GM06990 (cell line): ENCODE data around the gene MTMR2.
A peak's percentile ranks its signal among the peaks of the same experiment; 100 is the strongest.

Experiments
- DNase-seq: peaks from one replicate; pipeline ENCODE4 v3.0.0-alpha.2; 2011; ENCODE audit not compliant: insufficient read length; ENCODE audit errors: extremely low read depth
- H3K27me3 ChIP-seq: replicated peaks from 2 replicates; pipeline ENCODE4 v1.6.0; 2011; ENCODE audit warnings: low read length; ENCODE audit not compliant: control insufficient read depth, insufficient read depth
- H3K36me3 ChIP-seq: 2 replicates; pipeline ENCODE4 v1.5.1; 2011; ENCODE audit warnings: low read length; ENCODE audit not compliant: control insufficient read depth, insufficient read depth
- H3K4me3 ChIP-seq: replicated peaks from 2 replicates; pipeline ENCODE4 v1.5.1; 2011; ENCODE audit warnings: low read depth, mild to moderate bottlenecking, control low read depth, low read length
- CTCF ChIP-seq: IDR thresholded peaks from 2 replicates; pipeline ENCODE4 v1.5.1; 2011; ENCODE audit warnings: low read length, control low read depth, mild to moderate bottlenecking, inconsistent platforms; ENCODE audit not compliant: insufficient read depth, poor library complexity, severe bottlenecking

Gene MTMR2

GRCh38 chr11:95923728-95924413 is at the start of gene MTMR2:
MTMR2 (minus strand) TSS chr11:95924107; CDS start chr11:95923954, 153 bp downstream.
- no peak for TF ChIP-seq CTCF
- peak; percentile 85 for DNase-seq
- H3K36me3 ChIP-seq = no peaks in the 10 kb centered on the region
- peak within 1 kb of the TSS; percentile 99 for H3K4me3 ChIP-seq
- H3K27me3 ChIP-seq = no peaks in the 10 kb centered on the region

GRCh38 chr11:95972060-95972459 is 48.2 kb upstream of the MTMR2 start:
- Histone ChIP-seq H3K36me3 (no peaks in the 10 kb centered on the region), H3K4me3 (no peak overlapping the region), H3K27me3 (no peaks in the 10 kb centered on the region)
- TF ChIP-seq CTCF = no peak
- no peak for DNase-seq

GRCh38 chr11:95968585-95968984 is 44.7 kb upstream of the MTMR2 start:
- Histone ChIP-seq H3K4me3 (no peak overlapping the region), H3K36me3 (no peaks in the 10 kb centered on the region), H3K27me3 (no peaks in the 10 kb centered on the region)
- peak; percentile 20 for TF ChIP-seq CTCF
- DNase-seq = no peak

- no peak for DNase-seq
- Histone ChIP-seq H3K36me3 (no peaks in the 10 kb centered on the region), H3K4me3 (no peak overlapping the region), H3K27me3 (no peaks in the 10 kb centered on the region)
- TF ChIP-seq CTCF = no peak
Observed at GRCh38 chr11:95964281-95964680, 40.4 kb upstream of the MTMR2 start.

- Histone ChIP-seq H3K27me3 (no peaks in the 10 kb centered on the region), H3K36me3 (no peaks in the 10 kb centered on the region), H3K4me3 (no peak overlapping the region)
- no peak for DNase-seq
- TF ChIP-seq CTCF = no peak
Observed at GRCh38 chr11:95961758-95962157, 37.9 kb upstream of the MTMR2 start.

- TF ChIP-seq CTCF = no peak
Observed at GRCh38 chr11:95950905-95951304, 27.0 kb upstream of the MTMR2 start.

More at GRCh38 chr11:95950905-95951304, 27.0 kb upstream of the MTMR2 start:
- Histone ChIP-seq H3K27me3 (no peaks in the 10 kb centered on the region), H3K36me3 (no peaks in the 10 kb centered on the region), H3K4me3 (no peak overlapping the region)
- no peak for DNase-seq
